GM18907 (cell line): ENCODE data around the gene NPDC1.
A peak's percentile ranks its signal among the peaks of the same experiment; 100 is the strongest.
"Not testable (repeated sequence)": the region's sequence is repeated elsewhere in the genome, so short reads cannot be mapped to it uniquely, and the experiment has no call there.

Source experiments
- ATAC-seq: cut with Tn5 transposase; IDR thresholded peaks from one replicate; pipeline ENCODE4 v1.9.1; 2021; ENCODE audit warnings: mild to moderate bottlenecking, moderate library complexity; ENCODE audit not compliant: unreplicated experiment

The NPDC1 gene

DNA sequence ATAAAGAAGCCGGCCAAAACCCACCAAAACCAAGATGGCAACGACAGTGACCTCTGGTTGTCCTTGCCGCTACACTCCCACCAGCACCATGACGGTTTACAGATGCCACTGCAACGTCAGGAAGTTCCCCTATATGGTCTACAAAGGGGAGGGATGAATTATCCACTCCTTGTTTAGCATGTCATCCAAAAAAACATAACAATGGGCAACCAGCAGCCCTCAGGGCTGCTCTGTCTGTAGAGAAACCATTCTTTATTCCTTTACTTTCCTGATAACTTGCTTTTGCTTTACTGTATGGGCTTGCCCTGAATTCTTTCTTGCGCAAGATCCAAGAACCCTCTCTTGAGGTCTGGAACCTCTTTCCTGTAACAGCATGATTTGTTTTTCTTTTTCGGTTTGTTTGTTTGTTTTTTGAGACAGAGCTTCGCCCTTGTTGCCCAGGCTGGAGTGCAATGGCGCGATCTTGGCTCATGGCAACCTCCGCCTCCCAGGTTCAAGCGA, 29.3 kb upstream of the NPDC1 start:
- ATAC-seq = no peak

DNA sequence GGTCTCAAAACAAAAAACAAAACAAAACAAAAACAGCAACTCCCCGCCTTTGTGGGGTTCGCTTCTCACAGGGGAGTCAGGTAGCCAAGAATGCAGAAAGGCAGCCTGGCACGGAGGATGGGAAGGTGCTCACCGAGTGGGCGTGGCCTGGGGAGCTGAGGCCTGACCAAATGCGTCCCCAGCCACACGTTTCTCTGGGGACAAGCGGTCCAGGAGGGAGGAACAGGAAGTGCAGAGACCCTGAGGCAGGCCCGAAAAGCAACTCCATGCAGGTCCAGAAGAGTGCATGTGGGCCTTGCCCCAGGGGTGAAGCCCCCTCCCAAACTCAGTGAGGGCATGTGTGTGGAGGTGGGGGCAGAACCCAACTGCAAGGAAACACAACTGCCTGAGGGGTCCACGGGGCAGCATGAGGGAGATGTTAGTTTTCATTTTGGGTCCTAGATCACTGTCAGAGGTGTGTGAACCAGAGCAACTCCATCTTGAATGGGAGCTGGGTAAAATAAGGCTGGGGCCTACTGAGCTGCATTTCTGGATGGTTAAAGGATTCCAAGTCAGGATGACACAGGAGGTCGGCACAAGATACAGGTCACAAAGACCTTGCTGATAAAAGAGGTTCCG, 28.8 kb upstream of the NPDC1 start:
- no peak for ATAC-seq

DNA sequence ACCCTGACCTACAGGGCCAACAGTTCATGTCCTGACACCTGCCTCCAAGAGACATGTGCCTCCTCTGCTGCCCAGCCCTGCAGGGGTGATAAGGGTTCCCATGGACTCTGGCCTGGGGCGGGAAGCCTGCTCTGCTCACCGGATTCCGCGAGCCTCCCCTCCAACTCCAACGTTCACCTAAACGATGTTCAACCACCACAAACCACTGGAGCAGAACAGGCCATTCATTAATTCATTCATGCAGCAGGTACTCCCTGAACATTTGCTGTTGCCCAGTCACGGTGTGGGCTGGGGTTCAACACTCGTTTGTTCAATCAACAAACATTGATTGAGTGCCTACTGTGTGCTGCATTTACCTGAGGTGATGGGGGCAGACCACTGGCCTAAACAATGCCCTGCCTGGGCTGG, 28.0 kb upstream of the NPDC1 start:
- no peak for ATAC-seq

DNA sequence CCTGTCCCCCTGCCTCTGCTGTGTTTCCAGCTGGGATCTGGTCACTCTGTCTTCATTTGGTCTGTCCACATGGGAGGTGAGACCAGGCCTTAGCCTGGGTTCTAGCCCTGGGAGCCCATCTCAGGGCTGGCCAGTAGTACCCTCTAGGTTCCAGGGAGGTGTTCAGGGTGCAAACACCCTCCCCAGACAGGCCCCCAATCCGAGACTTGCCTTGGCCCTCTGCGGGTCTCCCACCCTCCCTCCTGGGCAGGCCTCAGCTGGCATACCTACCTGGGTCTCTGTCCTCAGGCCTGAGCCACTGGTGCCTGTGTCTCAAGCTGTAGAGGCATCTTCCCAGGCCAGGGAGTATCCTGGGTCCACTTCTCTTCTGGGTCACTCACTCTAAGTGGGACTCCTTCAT, 25.3 kb upstream of the NPDC1 start:
- no peak for ATAC-seq

DNA sequence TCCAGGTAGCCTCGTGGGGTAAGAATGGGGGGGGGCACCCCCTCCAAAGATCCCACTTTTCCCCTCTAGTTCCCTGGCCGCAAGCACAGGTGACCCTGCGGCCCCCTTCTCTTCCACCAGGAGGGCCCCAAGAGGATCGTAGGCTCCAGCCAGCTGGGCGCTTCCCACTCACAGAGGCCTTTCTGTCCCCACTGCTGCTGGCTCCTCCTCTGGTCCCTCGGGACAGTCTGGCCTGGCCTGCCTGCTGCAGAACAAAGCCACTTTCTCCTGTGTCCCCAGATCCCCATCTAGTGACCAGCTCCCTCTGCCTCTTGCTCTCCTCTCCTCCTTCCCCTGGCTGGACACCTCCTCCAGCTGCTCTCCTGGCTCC, 24.9 kb upstream of the NPDC1 start:
- peak; percentile 4 for ATAC-seq

DNA sequence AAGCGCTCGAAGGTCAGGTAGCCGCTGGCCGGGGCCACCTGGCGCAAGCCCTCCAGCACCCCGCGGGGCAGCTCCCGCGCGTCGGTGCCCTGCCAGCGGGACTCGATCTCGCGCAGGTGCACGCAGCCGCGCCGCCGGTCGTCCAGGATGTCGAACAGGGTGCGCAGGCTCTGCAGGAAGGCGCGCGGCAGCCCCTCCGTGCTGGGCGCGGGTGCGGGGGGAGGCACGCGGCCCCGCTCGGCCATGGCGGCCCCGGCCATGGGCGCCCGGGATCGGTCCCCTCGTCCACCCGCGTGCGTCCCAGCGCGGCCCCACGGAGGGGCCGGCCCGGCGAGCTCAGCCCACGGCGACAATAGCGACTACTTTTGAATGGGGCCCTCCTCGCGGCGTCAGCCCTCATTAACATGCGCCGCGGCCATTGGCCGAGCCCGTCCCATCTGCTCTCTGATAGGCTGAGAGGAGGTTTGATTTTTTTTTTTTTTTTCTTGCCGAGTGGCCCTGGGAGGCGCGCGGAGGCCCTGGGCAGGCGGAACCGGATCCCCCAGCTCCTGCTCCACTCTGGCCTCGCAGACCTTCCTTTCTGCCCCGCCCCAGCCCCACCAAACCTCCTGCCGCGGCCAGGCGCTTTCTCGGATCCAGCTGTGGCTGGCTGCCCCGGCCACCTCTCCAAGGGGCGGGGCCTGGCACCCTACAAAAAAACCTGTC, 24.4 kb upstream of the NPDC1 start, which contains the start of gene SAPCD2:
SAPCD2 (minus strand) TSS at position 357 of the 705 bp plus-strand sequence; CDS start at position 260, 97 bp downstream.
- ATAC-seq = peak; percentile 63

DNA sequence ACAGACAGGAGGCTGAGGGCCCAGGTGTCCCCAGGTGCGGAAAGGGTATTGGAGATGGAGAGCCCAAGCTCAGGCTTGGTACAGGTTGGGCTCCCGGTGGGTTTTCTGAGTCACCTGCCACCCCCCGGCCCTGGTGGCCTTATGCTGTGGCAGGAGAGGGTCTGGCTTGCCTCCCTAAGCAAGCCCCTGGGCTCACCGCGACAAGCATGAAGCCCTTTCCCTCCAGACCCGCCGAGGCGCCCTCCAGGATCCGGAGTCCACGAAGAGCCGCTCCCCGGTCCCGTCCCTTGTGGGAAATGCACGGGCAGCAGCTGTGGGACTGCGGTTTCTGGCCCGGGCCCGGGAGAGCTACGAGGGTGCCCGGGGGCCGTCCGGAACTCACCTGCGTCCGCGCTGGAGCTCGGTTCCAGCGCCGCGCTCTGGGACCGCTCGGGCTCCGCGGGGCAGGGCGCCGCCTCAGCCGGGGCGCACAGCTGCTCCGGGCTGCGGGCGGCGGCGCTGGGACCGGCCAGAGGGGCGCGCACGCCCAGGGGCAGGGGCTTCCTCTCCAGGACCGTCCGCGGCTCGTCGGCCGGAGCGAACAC, 23.6 kb upstream of the NPDC1 start:
- ATAC-seq = peak; percentile 13

DNA sequence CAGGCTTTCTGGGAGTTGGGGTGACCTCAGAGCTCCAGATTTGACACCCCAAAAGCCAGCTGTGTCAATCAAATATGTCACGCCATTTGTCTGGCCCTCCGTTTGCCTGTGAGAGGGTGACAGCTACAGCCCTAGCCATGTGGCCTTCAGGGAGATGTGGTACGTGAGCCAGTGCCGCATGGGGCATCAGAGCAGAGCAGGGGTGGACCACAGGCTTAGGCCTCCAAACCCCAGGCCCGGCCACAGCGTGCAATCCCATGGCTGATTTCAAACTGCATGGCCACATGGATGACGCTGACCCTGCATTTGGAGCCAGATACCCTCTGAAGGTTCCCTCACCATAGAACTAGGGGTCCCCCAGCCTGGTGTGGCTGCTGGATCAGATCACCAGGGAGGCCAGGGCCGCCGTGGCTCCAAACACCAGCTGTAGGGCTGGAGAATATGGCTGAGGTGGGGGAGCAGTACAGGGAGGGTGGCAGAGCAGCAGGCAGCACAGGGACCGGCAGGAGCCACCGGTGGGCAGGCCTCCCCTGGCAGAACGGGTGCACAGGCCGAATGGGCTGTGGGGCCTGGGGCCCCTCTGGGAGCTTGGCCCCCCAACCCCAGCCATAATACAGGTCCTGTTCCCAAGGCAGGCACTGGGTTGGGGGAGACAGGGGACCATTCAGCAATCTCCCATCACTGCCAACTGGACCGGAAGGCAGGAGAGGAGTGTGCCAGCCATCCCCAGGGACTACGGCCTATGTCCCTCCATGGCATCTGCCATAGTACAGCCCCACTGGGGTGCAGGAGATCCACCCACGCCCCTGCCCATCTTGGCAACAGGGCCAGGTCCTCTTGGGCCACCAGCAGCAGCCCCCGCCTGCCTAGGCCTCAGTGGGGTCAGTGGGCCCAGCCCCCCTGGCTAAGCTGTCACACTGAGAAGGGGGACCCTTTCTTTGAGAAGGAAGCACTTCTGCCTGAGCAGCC, 22.8 kb upstream of the NPDC1 start:
- no peak for ATAC-seq

DNA sequence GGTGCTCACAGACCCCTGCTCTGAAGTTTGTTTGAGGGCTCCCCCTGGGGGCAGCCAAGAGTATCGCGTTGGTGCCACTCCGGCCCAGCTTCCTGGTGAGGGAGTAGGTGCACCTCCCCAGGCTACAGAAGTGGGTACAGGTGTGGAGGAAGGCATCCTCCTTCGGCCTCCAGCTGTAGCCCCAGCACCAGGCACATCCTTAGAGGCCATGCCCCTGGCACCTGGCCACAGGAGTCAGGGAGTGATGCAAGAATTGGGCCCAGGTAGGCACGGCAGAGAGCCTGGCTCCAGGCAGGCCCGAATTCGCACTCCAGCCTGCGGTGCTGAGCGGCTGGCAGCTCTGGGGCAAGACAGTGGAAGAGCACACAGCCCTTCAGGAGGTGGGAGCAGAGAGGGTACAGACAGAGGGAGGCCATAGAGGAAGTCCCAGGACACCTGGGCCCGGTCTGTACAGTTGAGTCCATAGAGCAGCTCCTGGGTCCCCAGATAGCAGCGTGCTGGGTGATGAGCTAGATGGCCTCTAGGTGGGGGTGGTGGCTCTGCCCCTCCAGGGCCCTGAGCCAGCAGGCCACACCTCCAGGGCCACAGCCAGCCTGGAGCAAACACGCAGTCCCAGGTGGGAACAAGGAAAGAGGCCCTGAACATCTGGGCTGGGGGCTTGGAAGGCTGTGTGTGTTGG, 22.0 kb upstream of the NPDC1 start:
- peak; percentile 45 for ATAC-seq

DNA sequence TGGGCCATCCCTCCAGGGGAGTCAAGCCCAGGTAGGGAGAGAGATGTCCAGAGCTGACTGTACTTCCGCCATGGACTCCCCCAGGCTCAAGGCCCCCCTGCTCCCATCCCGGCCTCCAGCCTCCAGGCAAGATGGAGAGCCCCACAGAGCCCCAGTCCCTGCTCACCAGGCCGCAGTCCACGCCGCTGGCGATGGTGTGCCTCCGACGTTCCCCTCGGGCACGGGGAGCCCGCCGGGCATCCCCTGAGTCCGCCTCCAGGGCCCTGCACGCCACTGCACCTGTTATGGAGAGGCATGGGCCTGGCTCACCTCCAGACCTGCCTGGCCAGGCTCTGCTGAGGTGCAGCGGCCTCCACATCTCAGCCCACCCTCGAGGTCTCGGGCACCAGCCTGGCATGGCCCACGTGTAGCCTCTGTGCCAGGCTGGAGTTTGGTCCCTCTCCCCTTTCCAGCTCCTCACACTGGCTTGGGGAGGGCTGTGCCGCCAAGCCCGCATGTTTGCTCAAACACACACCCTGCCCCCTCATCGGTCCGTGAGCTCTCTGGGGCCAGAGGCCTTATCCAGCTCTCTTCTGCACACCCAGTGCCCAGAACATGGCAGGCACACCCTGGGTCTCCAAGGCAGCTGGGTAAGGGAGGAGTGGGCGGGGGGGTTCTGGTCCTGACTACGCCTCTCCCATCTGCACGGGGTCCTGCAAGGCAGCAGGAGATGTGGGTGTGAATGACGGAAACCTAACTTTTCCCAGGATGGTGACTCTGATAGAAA, 20.3 kb upstream of the NPDC1 start:
- no peak for ATAC-seq

DNA sequence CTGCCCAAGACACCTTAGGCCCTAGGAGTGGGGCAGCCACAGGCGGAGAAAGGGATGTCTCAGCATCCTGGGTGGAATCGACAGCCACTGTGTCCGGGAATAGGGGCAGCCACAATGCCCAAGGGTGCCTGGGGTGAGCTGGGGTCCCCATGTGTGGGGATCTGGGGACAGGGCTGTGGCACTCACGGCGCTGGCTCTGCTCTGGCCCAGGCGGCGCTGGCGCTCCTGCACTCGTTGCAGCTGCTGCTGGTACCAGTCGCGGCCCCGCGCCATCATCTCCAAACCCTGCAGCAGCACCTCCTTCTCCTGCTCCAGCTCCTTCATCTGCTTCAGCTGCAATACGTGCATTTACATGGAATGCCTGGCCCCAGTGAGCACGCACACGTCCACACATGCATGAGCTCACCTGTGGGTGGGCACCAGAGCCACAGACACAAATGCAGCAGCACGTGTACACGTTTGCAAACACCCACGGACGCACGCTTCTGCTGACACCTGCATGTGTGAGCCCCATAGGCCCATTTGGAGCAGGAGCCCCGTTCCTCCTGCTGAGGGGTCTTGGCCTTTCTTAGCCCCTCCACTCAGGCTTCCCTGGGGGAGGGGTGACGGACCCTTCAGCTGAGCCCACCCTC, 19.5 kb upstream of the NPDC1 start:
- ATAC-seq = no peak

DNA sequence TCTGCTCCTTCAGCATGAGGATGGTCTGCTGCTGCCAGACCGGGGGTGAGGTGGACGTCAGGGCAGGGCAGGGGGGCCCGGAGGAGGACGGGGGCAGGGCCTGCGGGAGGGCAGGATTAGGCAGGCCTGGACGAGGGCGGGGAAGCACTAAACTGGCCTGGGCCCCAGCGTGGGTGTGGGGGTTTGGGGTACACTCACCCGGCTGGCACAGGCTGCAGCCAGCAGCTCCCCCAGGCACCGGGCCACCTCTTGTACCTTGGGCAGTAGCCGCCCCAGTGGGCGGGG, 18.8 kb upstream of the NPDC1 start:
- ATAC-seq = no peak

DNA sequence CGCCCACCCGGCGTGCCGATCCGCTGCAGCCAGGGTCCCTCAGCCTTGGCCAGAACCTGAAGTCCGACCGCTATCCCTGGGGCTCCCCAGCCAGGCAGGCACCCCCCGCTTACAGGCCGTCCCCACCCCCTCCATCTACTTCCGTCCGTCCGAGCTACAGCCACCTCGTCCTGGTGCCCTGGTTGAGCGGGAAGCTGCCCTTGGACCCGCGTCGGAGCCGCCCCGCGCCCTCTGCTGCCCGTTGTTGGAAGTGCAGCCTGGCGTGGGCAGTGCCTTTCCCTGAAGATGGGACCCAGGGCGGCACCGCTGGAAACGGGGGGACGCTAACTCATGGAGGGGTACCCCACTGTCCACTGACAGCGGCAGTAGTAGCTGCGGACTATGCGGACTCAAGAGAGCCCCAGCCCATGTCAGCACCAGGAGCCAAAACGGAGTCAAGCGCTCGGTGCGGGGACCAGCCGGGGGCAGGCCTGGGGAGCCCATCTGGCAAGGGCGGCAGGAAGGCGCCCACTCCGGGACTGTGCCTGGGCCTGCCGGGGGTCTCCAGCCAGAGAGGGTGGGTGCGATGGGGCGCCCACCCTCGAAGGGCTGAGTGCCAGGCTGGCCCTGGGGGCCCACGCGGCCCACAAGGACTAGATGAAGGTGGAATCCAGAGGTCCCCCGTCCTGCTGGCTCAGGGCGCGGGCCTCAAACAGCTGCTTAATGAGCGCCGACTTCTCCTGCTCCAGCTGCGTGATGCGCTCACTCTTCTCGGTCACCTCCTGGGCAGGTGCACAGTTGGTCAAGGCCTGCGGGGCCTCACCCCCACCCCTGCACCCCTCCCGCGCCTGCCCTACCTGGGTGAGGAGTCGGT, 18.3 kb upstream of the NPDC1 start:
- no peak for ATAC-seq

DNA sequence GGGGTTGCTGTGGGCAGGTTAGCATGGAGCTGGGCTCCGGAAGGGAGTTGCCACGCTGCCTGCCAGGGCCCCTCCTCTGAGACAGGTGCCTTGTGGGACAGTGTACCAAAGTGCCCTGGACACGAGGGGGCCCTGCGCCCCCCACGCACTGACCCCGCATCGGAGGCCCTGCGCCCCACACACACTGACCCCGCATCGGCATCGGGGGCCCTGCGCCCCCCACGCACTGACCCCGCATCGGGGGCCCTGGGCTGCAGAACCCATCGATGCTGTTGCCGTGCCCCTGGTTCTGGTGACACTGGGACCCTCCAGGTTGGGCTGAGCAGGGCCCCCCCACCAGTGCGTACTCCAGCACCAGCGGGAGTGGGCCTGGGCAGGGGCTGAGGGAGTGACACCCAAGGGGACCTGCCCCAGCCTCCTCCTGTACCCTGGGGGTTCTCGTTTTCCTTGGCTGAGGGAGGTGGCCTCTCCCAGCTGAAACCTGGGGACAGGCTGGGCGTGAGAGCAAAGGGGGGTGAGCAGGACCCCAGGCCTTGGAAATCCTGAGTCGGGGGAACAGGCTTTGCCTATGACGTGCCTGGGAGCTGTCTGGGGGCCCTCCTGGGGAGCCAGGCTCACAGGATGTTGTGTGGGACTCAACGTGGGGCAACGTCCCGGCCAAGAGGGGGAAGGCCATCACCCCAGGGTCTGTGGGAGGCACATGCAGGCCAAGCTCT, 17.5 kb upstream of the NPDC1 start:
- ATAC-seq = no peak

DNA sequence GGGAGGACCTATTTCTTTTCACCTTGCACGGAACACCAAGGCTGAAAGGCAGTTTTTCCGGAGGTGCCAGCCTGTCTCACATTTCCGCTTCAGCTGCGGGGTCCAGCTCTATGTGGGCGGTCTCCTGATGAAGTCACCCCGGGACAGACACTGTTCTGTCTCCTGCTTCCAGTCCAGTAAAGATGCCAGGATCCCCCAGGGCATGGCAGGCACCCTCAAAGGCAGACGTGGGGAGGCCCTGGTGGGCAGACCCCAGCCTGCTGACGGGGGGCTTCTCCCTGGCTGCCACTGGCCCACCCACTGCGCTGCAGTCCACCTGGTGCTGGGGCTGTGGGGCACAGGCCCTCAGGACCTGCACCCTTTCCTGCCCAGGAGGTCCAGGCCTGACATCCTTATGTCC, 16.8 kb upstream of the NPDC1 start:
- not testable (repeated sequence) for ATAC-seq

DNA sequence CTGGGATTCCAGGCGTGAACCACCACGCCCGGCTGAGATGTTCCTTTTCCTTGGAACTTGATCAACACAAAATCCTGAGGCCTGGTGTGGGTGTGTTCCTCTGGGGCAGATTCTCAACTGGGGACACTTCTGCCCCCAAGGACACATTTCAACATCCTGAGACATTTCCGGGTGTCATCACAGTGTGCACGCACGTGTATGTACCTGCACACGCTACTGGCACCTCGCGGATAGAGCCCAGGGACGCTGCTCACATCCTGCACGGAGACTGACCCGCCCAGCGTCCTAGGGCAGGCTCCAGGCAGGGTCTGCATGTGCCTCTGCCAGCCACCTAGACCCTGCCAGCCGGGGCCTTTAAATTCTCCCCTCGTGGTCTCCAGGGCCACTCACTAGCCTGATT, 16.4 kb upstream of the NPDC1 start:
- no peak for ATAC-seq

DNA sequence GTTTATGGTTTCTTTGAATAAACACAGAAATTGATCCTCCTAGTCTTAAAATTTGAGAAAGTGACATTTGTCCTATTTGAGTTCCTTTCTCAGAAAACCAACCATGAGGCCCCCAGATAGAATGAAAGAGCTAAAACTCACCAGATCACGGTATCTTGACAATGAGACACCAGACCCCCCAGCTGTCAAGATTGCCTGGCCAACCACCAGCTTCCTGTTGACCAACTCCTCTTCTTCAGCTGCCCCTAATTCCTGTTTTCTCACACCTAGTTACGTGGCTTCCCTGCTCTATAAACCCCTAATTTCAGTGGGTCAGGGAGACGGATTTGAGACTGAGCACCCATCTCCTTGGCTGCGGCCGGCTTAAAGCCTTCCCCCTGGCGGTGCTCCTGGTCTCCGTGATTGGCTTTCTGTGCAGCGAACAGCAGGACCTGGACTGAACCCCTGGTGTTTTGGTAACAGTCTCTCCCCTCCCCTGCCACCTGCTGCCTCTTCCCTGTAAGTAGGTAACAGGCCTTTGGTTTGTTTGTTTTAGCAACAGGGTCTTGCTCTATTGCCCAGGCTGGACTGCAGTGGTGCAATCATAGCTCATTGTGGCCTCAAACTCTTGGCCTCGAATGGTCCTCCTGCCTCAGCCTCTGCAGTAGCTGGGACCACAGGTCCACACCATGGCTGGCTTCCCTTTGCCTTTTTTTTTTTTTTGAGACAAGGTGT, 12.7 kb upstream of the NPDC1 start:
- no peak for ATAC-seq
